CD4-positive, alpha-beta T cell treated with Interferon alpha-2 for 1 hour (primary cell): ENCODE results near the gene SPATA2L.

Source experiments
- DNase-seq, 2 donors: peaks; one replicate each; pipeline ENCODE4 v3.0.0-alpha.2; 2020 to 2022

Gene SPATA2L

DNA sequence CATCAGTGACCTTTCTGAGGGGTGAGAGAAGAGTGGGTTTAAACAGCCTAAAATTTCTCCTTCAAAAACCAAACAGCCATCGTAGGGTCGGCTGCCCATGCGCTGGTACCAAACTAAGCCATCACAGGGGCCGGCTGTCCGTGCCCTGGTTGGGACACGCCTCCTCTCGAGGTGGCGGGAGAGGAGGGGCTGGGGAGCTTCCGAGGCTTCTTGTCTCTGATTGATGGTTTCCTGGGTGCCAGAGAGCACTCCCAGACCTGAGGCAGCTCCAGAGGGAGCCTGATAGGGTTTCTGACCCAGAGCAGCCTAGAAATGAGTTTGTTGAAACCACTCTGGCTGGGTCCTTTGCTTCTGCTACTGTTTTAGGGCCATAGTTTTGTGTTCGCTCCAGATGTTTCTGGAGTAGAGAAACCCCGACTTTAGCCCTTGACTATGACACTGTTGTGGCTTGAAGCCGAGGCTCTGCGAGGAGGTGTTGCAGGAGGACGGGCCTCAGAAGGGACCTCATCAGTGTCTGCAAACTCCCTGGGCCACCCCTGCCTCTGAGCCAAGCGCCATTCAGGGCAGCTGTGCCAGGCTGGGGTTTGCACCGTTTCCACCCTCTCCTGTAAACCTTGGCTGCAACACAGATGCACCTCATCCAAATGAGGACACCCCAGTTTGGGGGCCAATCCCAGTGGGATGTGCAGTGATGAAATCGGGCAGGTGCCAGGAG is 26.1 kb upstream of the SPATA2L start:
- DNase-seq = no peak

- DNase-seq = peak; percentile 80 to 88
Measured at GRCh38 chr16:89723279-89724250, 22.1 kb upstream of the SPATA2L start.

GRCh38 chr16:89722392-89723278 is 21.1 kb upstream of the SPATA2L start:
- peak; percentile 80 to 83 for DNase-seq

DNA sequence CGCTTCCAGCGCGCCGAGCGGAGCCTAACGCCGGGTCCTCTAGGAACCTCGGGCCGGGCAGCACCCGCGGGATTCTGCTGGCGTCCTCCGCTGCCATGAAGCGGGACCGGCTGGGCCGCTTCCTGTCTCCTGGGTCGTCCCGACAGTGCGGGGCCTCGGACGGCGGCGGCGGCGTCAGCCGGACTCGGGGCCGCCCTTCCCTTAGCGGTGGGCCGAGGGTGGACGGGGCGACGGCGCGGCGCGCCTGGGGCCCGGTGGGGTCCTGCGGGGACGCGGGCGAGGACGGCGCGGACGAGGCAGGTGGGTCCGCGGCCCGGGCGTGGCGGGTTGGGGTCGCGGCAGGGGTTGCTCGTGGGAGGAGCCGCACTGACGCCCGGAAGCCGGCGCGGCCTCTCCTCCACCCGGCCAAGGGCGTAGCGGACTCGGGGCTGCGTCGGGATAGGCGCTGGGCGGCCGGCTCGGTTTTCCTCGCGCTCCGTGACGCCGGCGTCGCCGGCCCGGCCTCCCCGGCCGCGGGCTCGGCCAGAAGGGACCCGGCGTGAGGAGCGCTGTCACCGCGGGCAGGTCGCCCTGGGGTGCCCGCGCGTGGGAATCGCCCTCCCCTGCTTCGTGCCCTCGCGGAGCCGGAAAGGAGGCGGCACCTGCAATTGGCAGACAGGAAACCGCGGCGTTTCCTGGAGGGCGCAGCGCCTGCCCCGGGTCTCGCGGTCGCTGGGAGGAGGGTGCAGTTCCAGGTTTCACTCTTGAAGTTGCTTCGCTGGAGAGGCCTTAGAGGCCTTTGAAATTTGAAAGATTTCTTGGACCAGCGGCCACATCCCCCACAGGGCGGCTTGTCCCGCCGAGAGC is 20.3 kb upstream of the SPATA2L start:
- peak; percentile 89 to 93 for DNase-seq

DNA sequence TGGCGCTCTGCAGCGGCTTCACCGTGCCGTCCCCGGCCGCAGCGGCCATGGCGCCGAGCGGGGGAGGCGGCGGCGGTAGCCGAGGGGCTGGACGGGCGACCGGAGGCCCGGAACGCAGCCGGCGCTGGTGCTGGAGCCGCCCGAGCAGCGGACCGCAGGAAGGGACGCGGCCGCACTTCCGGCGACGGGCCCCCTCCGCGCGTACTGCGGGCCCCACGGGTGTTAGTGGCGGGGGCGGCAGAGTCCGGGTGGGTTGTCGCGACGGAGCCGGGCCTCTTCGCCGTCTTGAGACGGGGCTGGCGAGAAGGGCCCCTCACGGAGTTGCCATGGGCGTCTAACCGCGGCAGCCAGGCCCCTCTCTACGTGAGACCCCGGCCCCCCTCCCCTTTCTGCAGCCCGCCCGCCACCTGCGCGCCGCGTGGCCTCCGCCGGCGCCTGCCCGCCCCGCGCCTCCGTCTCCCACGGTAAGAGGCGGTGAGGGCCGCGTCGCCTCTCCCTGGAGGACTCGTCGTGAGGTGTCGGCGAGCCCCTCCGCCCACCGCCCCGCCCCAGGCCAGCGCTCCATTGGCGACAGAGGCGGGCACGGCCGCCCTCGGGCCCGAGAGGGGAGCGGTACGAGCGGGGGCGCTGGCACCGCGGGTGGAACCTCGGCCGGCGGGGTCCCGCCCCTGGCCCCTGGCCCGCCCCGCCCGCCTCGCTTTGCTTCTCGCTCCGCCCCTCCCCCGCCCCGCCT is 19.5 kb upstream of the SPATA2L start, which contains the start of the genes VPS9D1 and ZNF276:
Gene VPS9D1, minus strand, starts transcription at position 86 of the 733 bp plus-strand sequence. Its CDS starts 37 bp downstream, at position 49.
Gene ZNF276, plus strand, starts transcription at position 725 of the 733 bp plus-strand sequence. CDS start 104 bp downstream, outside the sequence.
- peak; percentile 74 to 86 for DNase-seq

GRCh38 chr16:89720551-89720812 is 19.0 kb upstream of the SPATA2L start:
- DNase-seq = no peak

- no peak for DNase-seq
Measured at GRCh38 chr16:89717688-89718505, 16.4 kb upstream of the SPATA2L start.

GRCh38 chr16:89716916-89717687 is 15.6 kb upstream of the SPATA2L start:
- no peak for DNase-seq

DNA sequence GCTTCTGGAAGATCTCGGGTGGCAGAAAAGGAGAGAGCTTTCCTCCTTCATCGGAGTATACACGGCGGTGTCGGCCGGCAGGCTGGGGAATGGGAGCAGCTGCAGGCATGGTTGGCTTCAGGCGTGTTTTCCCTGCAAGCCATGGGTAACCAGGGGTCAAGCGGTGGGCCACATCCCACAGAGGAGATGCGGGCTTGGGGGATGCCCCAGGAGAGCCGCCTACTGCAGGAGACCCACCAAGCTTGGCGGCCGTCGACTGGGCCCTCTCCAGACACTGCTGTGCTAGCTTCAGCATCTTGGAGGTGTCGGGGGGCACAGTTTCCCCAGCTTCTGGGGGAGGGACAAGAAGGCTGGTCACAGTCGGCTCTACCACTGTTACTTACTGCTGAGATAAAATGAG is 15.0 kb upstream of the SPATA2L start:
- DNase-seq = no peak

GRCh38 chr16:89712274-89712781 is 10.8 kb upstream of the SPATA2L start:
- DNase-seq = no peak

DNA sequence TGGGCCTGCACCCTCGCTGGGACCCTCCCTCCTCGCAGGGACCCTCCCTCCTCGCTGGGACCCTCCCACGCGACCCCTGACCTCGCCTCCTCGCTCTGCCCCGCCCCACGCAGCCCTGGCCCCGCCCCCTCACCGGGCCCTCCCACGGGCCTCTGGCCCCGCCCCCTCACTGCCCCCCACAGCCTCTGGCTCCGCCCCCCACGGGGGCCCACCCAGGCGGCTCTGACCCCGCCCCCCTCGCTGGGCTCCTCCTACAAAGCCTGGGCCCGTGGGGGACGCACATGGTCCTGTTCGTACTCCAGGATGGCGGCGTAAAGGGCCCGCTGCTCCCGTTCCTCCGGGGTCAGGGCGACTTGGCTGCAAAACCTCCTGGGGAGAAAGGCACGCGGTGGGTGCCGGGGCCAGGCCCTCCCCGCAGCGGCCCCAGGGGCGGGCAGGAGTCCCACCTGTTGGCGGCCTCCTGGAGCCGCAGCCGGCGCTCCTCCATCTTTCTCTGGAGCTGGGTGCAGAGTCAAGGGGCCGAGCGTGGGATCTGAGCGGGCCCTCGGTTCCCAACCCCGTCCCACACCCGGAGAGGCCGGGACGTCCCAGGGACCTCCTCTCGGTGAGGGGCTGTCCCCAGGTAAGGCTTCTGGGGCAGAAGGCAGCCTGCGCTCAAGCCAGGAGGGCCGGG is 10.2 kb upstream of the SPATA2L start:
- DNase-seq = peak; percentile 70 to 74

DNA sequence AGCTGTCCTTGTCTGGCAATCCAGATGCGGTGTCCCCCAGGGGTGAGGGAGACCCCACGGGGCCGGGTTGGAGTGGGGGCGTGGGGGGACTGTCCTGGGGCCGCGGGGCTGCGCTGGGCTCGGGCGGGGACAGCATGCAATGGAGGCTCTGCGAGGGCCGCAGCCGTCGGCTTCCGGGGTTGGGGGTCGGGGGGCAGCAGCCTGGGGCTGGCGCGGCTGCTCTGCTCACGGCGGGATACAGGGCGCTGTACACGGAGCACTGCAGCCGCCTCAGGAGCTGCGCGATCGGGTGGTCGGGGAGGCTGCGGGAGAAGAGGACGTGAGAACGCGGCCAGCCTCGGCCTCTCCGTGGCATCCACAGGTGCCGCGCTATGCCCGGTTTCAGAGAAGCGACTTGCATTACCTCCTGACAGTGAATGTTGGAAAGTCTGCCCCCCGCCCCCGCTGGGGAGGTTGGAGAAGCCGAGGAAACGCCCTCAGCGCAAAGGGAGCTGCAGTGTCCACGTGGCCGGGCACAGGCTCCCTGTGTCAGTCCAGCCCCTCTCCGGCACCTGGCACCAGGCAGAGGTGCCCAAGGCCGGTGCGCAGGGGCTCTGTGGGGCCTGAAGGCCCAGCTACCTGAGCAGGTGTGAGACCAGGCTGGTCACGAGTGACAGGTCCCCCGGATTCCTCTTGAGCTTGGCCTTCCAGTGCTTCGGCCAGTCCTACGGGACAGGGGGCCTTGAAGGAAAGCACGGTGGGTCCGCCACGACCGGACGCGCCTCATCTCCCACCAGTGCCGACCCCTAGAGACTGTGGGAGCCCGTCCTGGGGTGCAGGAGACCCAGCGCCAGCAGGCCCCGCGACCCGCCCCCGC is 9.4 kb upstream of the SPATA2L start:
- DNase-seq = no peak

GRCh38 chr16:89709716-89710432 is 8.4 kb upstream of the SPATA2L start:
- DNase-seq = no peak

GRCh38 chr16:89709166-89709565 is 7.7 kb upstream of the SPATA2L start:
- no peak for DNase-seq

DNA sequence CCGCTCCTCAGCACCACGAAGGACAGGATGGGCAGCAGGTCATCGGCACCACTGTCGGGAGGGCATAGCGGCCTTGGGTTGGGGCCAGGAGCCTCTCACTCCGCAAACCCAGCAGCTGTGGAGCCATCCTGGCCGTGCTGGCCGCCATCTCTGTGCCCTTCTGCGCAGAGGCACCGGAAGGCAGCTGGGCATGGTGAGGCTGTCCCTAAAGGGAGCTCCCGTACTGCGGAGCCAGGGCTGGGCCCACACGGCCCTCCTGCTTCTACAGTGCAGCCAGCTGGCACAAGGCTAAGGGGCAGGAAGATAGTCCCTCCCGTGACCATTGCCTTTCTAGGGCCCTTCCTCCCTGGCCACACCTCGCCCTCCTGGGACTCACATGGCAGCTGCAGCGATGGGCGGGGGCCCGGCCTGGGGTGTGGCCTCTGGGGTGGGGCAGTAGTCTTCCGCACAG is 7.0 kb upstream of the SPATA2L start:
- DNase-seq = no peak

GRCh38 chr16:89707695-89708094 is 6.2 kb upstream of the SPATA2L start:
- DNase-seq = no peak
